GM12878 (cell line): ENCODE measurements around the gene COX10. TPM values are rescaled to one million over a fixed set of nuclear protein-coding genes. Genes with fewer than 3 reads are reported as not detected.

Experiments
- ATAC-seq: fragments of 200-7000 bp; cut with Tn5 transposase; 3 replicates; pipeline ENCODE4 v1.9.1; 2020; ENCODE audit warnings: mild to moderate bottlenecking, moderate library complexity
- BruUV-seq: library from RNA; stranded (reverse); fragments of 400-500 nt; replicated peaks from 2 replicates; lab custom pipeline; 2021; lab: Mats Ljungman, UMichigan
- CTCF ChIA-PET: fragments of 300-600 bp; sonication (Branson Sonifier 250); formaldehyde crosslinking; extraction: SDS; loops from one replicate; lab custom pipeline; 2021; ENCODE audit warnings: inconsistent platforms; lab: Yijun Ruan, JAX
- POLR2A ChIA-PET: fragments of 350-600 bp; formaldehyde crosslinking; extraction: SDS; loops from one replicate; lab custom pipeline; 2021; ENCODE audit warnings: inconsistent platforms; lab: Charles Lee
- RAD21 ChIA-PET: fragments of 300-600 bp; sonication (Branson Sonifier 250); formaldehyde crosslinking; loops from one replicate; lab custom pipeline; 2023; ENCODE audit warnings: antibody characterized with exemption; ENCODE audit not compliant: unreplicated experiment; lab: Charles Lee
- SMC1A ChIA-PET: fragments of 300-600 bp; sonication (Branson Sonifier 250); formaldehyde crosslinking; loops from one replicate; lab custom pipeline; 2023; ENCODE audit not compliant: unreplicated experiment, uncharacterized antibody; lab: Charles Lee
- DNase-seq: peaks from one replicate; pipeline ENCODE4 v3.0.0-alpha.2; 2011; ENCODE audit warnings: low read depth, low spot score
- FAIRE-seq: peaks from 3 replicates; lab custom pipeline; 2011; peaks lifted over from hg19 to GRCh38; lab: Jason Lieb, UNC
- H2AFZ ChIP-seq: 2 replicates; pipeline ENCODE4 v1.6.0; 2011; ENCODE audit warnings: low read depth, low read length, control low read depth; ENCODE audit not compliant: control insufficient read depth
- H3K27ac ChIP-seq: 2 replicates; pipeline ENCODE4 v1.5.1; 2011; ENCODE audit warnings: control low read depth; ENCODE audit not compliant: control insufficient read depth, insufficient read depth
- H3K27me3 ChIP-seq, 2 experiments: replicated peaks in 1 of 2; 2 replicates each; pipeline versions ENCODE4 v1.6.0 to v1.6.1; 2011; ENCODE audit warnings: low read length in 1 of 2; ENCODE audit not compliant: control insufficient read depth in 2 of 2, insufficient read depth in 2 of 2
- H3K36me3 ChIP-seq, 2 experiments: 2 replicates each; pipeline ENCODE4 v1.5.1; 2011; ENCODE audit warnings: low read length in 1 of 2; ENCODE audit not compliant: control insufficient read depth in 2 of 2, insufficient read depth in 2 of 2
- H3K4me1 ChIP-seq: 2 replicates; pipeline ENCODE4 v1.6.1; 2011; ENCODE audit warnings: mild to moderate bottlenecking, low read length, moderate library complexity, mixed read lengths; ENCODE audit not compliant: control insufficient read depth, insufficient read depth
- H3K4me2 ChIP-seq: 2 replicates; pipeline ENCODE4 v1.6.0; 2011; ENCODE audit warnings: control low read depth; ENCODE audit not compliant: control insufficient read depth, insufficient read depth
- H3K4me3 ChIP-seq: fragments of 200-600 bp; sonication (generic); 2 replicates; pipeline ENCODE4 v1.5.1; 2016
- H3K79me2 ChIP-seq: 2 replicates; pipeline ENCODE4 v1.6.0; 2011; ENCODE audit warnings: low read length; ENCODE audit not compliant: control insufficient read depth, insufficient read depth
- H3K9ac ChIP-seq: 2 replicates; pipeline ENCODE4 v1.8.0; 2011; ENCODE audit warnings: low read length, control low read depth, mixed read lengths; ENCODE audit not compliant: control insufficient read depth, insufficient read depth
- H3K9me3 ChIP-seq: replicated peaks from 3 replicates; pipeline ENCODE4 v1.5.1; 2011; ENCODE audit warnings: mild to moderate bottlenecking, low read length; ENCODE audit not compliant: control insufficient read depth, insufficient read depth
- H4K20me1 ChIP-seq: 2 replicates; pipeline ENCODE4 v1.6.0; 2011; ENCODE audit not compliant: control insufficient read depth, insufficient read depth
- GABPA ChIP-seq: IDR thresholded peaks from 2 replicates; pipeline ENCODE4 v1.6.1; 2014; ENCODE audit warnings: antibody characterized with exemption, low read depth, mild to moderate bottlenecking, inconsistent platforms
- IKZF1 ChIP-seq: fragments of 450-650 bp; conservative IDR thresholded peaks from 2 replicates; pipeline ENCODE4 v1.6.1; 2017; ENCODE audit warnings: antibody characterized with exemption, mild to moderate bottlenecking
- MEF2B ChIP-seq: fragments of 450-650 bp; IDR thresholded peaks from 2 replicates; pipeline ENCODE4 v1.6.1; 2018; ENCODE audit warnings: mild to moderate bottlenecking, moderate library complexity; ENCODE audit not compliant: partially characterized antibody, poor library complexity, severe bottlenecking
- NFIC ChIP-seq: IDR thresholded peaks from 2 replicates; pipeline ENCODE4 v1.6.1; 2012; ENCODE audit warnings: low read depth, mild to moderate bottlenecking, inconsistent platforms, low read length, moderate library complexity
- NFYB ChIP-seq: IDR thresholded peaks from 2 replicates; pipeline ENCODE4 v1.6.1; 2011; ENCODE audit warnings: low read depth, mild to moderate bottlenecking, low read length, improper control_type of control experiment, moderate library complexity; ENCODE audit not compliant: insufficient read depth
- PAX8 ChIP-seq: fragments of 450-650 bp; IDR thresholded peaks from 2 replicates; pipeline ENCODE4 v1.6.1; 2017; ENCODE audit warnings: mild to moderate bottlenecking, moderate library complexity
- RB1 ChIP-seq: fragments of 450-650 bp; formaldehyde crosslinking; IDR thresholded peaks from 2 replicates; pipeline ENCODE4 v1.6.1; 2017; ENCODE audit warnings: mild to moderate bottlenecking, borderline replicate concordance
- RFX5 ChIP-seq: IDR thresholded peaks from 2 replicates; pipeline ENCODE4 v1.6.1; 2011; ENCODE audit warnings: low read depth, low read length, improper control_type of control experiment
- SMAD5 ChIP-seq: IDR thresholded peaks from 2 replicates; pipeline ENCODE4 v1.6.1; 2016; ENCODE audit warnings: antibody characterized with exemption, low read depth
- SREBF2 ChIP-seq: IDR thresholded peaks from 2 replicates; pipeline ENCODE4 v1.6.1; 2012; ENCODE audit warnings: mild to moderate bottlenecking, low read length
- TARDBP ChIP-seq: IDR thresholded peaks from 2 replicates; pipeline ENCODE4 v1.6.1; 2016; ENCODE audit warnings: borderline replicate concordance
- YBX1 ChIP-seq: fragments of 450-650 bp; IDR thresholded peaks from 2 replicates; pipeline ENCODE4 v1.6.1; 2016; ENCODE audit warnings: antibody characterized with exemption
- YY1 ChIP-seq: IDR thresholded peaks from 2 replicates; pipeline ENCODE4 v1.6.1; 2011; ENCODE audit warnings: low read depth, mild to moderate bottlenecking, low read length
- ZNF622 ChIP-seq: fragments of 450-650 bp; IDR thresholded peaks from 2 replicates; pipeline ENCODE4 v1.6.1; 2017; ENCODE audit warnings: mild to moderate bottlenecking, inconsistent platforms
- WGBS: methylation state at CpG from one replicate; pipeline ENCODE4 v1.1.6; 2016; ENCODE audit warnings: low lambda C conversion rate; ENCODE audit not compliant: insufficient replicate concordance, insufficient coverage; ENCODE audit errors: missing lambda C conversion rate; 5-methylcytosine and 5-hydroxymethylcytosine counted together
- in situ Hi-C: fragments of 300-500 bp; cut with MboI; formaldehyde crosslinking; loops from 9 replicates; pipeline ENCODE4 v1.14.3; 2018; ENCODE audit warnings: mixed read lengths
- intact Hi-C: fragments of 100-400 bp; cut with micrococcal nuclease; formaldehyde crosslinking; loops from one replicate; pipeline ENCODE4 v1.14.2; 2022; ENCODE audit not compliant: unreplicated experiment
- polyA plus RNA-seq, 11 experiments: library from polyadenylated mRNA; depleted of rRNA in 4 of 11; unstranded in 6 of 11; stranded (reverse) in 5 of 11; fragments of >200 nt; fragmentation: Nextera tagmentation in 4 of 11; fragmentation: Illumina TruSeq in 1 of 11; extraction: Ambion mirVana in 4 of 11; extraction: Trizol in 1 of 11; gene quantifications; 1 replicate in 1 of 11; 2 replicates in 10 of 11; pipeline versions ENCODE4 v1.2.1 to v1.2.3, GENCODE V29; 2011 to 2016; ENCODE audit warnings: inconsistent platforms in 2 of 11, missing spikeins in 2 of 11, low read depth in 1 of 11
- total RNA-seq, 4 experiments: library from RNA; depleted of rRNA in 3 of 4; stranded (reverse); fragments of >200 nt in 3 of 4; fragmentation: Illumina TruSeq in 1 of 4; extraction: Trizol in 1 of 4; gene quantifications; 2 replicates each; pipeline versions ENCODE4 v1.2.1 to v1.2.3, GENCODE V29; 2013 to 2021
- TF ChIP-seq, protein P1 (sequence below): IDR thresholded peaks from 2 replicates; pipeline ENCODE4 v1.6.1; 2011; ENCODE audit warnings: borderline replicate concordance, low read depth, mild to moderate bottlenecking, moderate library complexity, mixed read lengths, low read length; ENCODE audit not compliant: insufficient read depth; ENCODE audit errors: extremely low read length
- TF ChIP-seq, protein P2 (sequence below): fragments of 450-650 bp; IDR thresholded peaks from 2 replicates; pipeline ENCODE4 v1.6.1; 2017; ENCODE audit warnings: mild to moderate bottlenecking, moderate library complexity
- TF ChIP-seq, protein P3 (sequence below): fragments of 450-650 bp; IDR thresholded peaks from 2 replicates; pipeline ENCODE4 v1.6.1; 2018; ENCODE audit warnings: mild to moderate bottlenecking, low read depth, moderate library complexity; ENCODE audit not compliant: partially characterized antibody

The COX10 gene
- total and polyA plus RNA-seq, 10 of the 15 experiments (the other 5 are each of a cell fraction or from before 2014, with no cell fraction given), result 9.6 to 29.4 (median 21.3) TPM

DNA sequence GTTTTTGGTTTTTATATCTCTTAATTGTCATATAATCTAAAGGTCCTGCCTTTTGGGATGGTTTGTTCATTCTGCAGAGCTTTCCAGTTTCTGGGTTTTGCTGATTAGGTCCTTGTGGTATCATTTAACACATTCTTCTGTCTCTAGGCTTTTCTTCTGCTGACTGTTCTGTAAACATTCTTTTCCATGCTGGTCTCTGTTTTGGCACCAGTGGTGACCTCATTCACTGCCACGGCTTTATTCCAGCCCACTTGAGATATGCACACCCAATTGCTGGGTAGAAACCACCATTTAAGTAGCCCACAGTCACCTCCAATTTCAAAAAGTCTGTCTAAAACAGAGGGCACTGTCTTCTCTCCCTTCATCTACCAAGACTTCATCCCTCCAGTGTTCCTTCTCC lies 31.1 kb upstream of the COX10 start:
- Histone ChIP-seq H3K4me2 (no peak overlapping the region), H3K27ac (no peak overlapping the region), H3K27me3 (no peaks in the 10 kb centered on the region), H3K9ac (no peak overlapping the region), H3K4me1 (no peaks in the 10 kb centered on the region), H3K79me2 (no peaks in the 10 kb centered on the region), H2AFZ (no peak overlapping the region), H3K9me3 (no peaks in the 10 kb centered on the region), H3K4me3 (no peak overlapping the region), H3K36me3 (peaks cover 0 to 10% of the 10 kb centered on the region in 2 experiments; a peak in 1 of 4 replicates), H4K20me1 (no peaks in the 10 kb centered on the region)
- FAIRE-seq (no peak), DNase-seq (no peak), ATAC-seq (no peak)
- POLR2A ChIA-PET, result no interaction called here
- CTCF ChIA-PET, result no interaction called here
- no TSS peak for BruUV-seq
- SMC1A ChIA-PET, result interaction anchor here (1.4 kb wide), 1 partner anchor 9 kb away, joined by 3 read pairs; no protein-coding TSS in a partner anchor
- in situ Hi-C loops (no loop called here), intact Hi-C loops (no loop called here)
- RAD21 ChIA-PET, result no interaction called here
- WGBS, result 100% methylated on average over 1 of the region's 1 CpG
- TF ChIP-seq RFX5 (no peak), YY1 (no peak), MEF2B (no peak), RB1 (no peak), SMAD5 (no peak), GABPA (no peak), SREBF2 (no peak), IKZF1 (no peak), YBX1 (no peak), TARDBP (no peak), NFIC (no peak), NFYB (no peak), PAX8 (no peak), ZNF622 (no peak)
- TF ChIP-seq, protein P1, sequence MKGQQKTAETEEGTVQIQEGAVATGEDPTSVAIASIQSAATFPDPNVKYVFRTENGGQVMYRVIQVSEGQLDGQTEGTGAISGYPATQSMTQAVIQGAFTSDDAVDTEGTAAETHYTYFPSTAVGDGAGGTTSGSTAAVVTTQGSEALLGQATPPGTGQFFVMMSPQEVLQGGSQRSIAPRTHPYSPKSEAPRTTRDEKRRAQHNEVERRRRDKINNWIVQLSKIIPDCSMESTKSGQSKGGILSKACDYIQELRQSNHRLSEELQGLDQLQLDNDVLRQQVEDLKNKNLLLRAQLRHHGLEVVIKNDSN, result no peak
- TF ChIP-seq, protein P2, sequence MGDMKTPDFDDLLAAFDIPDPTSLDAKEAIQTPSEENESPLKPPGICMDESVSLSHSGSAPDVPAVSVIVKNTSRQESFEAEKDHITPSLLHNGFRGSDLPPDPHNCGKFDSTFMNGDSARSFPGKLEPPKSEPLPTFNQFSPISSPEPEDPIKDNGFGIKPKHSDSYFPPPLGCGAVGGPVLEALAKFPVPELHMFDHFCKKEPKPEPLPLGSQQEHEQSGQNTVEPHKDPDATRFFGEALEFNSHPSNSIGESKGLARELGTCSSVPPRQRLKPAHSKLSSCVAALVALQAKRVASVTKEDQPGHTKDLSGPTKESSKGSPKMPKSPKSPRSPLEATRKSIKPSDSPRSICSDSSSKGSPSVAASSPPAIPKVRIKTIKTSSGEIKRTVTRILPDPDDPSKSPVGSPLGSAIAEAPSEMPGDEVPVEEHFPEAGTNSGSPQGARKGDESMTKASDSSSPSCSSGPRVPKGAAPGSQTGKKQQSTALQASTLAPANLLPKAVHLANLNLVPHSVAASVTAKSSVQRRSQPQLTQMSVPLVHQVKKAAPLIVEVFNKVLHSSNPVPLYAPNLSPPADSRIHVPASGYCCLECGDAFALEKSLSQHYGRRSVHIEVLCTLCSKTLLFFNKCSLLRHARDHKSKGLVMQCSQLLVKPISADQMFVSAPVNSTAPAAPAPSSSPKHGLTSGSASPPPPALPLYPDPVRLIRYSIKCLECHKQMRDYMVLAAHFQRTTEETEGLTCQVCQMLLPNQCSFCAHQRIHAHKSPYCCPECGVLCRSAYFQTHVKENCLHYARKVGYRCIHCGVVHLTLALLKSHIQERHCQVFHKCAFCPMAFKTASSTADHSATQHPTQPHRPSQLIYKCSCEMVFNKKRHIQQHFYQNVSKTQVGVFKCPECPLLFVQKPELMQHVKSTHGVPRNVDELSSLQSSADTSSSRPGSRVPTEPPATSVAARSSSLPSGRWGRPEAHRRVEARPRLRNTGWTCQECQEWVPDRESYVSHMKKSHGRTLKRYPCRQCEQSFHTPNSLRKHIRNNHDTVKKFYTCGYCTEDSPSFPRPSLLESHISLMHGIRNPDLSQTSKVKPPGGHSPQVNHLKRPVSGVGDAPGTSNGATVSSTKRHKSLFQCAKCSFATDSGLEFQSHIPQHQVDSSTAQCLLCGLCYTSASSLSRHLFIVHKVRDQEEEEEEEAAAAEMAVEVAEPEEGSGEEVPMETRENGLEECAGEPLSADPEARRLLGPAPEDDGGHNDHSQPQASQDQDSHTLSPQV, result no peak
- TF ChIP-seq, protein P3, sequence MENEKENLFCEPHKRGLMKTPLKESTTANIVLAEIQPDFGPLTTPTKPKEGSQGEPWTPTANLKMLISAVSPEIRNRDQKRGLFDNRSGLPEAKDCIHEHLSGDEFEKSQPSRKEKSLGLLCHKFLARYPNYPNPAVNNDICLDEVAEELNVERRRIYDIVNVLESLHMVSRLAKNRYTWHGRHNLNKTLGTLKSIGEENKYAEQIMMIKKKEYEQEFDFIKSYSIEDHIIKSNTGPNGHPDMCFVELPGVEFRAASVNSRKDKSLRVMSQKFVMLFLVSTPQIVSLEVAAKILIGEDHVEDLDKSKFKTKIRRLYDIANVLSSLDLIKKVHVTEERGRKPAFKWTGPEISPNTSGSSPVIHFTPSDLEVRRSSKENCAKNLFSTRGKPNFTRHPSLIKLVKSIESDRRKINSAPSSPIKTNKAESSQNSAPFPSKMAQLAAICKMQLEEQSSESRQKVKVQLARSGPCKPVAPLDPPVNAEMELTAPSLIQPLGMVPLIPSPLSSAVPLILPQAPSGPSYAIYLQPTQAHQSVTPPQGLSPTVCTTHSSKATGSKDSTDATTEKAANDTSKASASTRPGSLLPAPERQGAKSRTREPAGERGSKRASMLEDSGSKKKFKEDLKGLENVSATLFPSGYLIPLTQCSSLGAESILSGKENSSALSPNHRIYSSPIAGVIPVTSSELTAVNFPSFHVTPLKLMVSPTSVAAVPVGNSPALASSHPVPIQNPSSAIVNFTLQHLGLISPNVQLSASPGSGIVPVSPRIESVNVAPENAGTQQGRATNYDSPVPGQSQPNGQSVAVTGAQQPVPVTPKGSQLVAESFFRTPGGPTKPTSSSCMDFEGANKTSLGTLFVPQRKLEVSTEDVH, result no peak
